Smooth muscle cell of bladder (primary cell): ENCODE results near the gene ROR1. TPM values are rescaled to one million over a fixed set of nuclear protein-coding genes. Genes with fewer than 3 reads are reported as not detected.

ENCODE experiments used
- total RNA-seq: library from RNA; depleted of rRNA; stranded (reverse); fragments of >200 nt; gene quantifications from 2 replicates; pipeline ENCODE4 v1.2.3, GENCODE V29; 2014

ROR1 gene
- total RNA-seq, result 10.8 and 12.8 TPM in 2 replicates

DNA sequence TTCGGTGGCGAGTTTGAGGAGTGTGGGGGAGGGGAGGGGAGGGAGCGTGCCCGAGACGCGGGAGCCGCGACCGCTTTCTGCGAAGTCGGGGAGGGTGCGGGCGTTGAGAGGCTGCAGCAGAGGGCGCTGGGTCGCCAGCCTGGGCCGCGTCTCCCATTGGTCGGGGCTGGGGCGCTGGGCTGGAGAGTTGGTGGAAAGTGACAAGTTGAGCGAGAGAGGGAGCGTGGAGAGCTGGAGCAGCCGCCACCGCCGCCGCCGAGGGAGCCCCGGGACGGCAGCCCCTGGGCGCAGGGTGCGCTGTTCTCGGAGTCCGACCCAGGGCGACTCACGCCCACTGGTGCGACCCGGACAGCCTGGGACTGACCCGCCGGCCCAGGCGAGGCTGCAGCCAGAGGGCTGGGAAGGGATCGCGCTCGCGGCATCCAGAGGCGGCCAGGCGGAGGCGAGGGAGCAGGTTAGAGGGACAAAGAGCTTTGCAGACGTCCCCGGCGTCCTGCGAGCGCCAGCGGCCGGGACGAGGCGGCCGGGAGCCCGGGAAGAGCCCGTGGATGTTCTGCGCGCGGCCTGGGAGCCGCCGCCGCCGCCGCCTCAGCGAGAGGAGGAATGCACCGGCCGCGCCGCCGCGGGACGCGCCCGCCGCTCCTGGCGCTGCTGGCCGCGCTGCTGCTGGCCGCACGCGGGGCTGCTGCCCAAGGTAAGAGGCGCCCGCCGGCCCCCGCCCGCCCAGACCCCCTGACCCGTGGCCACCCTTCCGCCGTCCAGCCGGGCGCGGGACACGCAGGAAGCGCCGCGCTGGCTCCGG is at the start of gene ROR1:
TSS of gene ROR1 (plus strand) at position 203 of the 802 bp plus-strand sequence.

DNA sequence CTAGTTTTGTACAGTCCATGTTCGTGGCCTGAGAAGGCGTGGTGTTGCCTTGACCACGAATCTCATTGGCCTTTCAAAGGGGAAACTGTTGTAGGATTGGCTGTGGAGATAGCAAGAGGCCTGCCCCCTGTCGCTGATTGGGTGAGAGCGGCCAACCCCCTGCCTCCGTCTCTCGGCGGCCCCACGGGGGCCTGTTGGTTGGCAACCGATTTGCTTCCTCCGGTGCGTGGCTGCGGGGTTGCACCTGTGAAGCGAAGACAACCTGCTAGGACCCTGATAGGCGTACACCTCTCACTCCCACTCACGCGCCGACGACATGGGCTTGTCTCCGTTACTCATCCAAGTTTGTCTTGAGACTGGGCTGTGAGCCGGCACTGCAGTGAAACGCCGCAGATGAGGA is 429.6 kb downstream of the ROR1 start, which contains the start of gene UBE2U:
TSS of gene UBE2U (plus strand) at position 204 of the 400 bp plus-strand sequence. CDS start 428 bp downstream, outside the sequence.

Other genes with a start within 250 kb of the ROR1 start
- 74.8 and 125 TPM in 2 replicates for gene PGM1, start 180.6 kb upstream of the ROR1 start, total RNA-seq